Fibroblast of skin of right biceps (primary cell): ENCODE data around the gene METRN.

ENCODE experiments used
- DNase-seq: peaks from one replicate; pipeline ENCODE4 v3.0.0-alpha.2; 2013

The METRN gene

GRCh38 chr16:711084-711483 is 3.8 kb upstream of the METRN start:
- no peak for DNase-seq

GRCh38 chr16:711548-712320 is 3.2 kb upstream of the METRN start:
- DNase-seq: peak; percentile 58

DNA sequence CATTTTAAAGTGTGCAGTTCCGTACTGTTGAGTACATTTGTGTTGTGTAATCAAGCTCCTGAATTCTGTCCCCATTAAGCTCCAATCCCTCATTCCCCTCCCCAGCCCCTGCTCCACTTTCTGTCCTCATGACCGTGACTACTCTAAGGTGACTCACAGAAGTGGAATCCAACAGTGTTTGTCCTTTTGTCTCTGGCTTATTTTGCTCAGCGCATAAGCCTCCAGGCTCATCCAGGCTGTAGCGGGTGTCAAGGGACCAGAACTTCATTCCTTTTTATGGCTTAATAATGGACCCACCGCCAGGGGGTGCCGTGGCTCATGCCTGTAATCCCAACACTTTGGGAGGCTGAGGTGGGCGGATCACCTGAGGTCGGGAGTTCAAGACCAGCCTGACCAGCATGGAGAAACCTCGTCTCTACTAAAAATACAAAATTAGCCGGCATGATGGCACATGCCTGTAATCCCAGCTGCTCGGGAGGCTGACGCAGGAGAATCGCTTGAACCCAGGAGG is 2.1 kb upstream of the METRN start:
- peak; percentile 96 for DNase-seq

GRCh38 chr16:714079-714478 is 839 bp upstream of the METRN start:
- DNase-seq: no peak

GRCh38 chr16:715477-716199 is 720 bp downstream of the METRN start:
- peak; percentile 35 for DNase-seq

DNA sequence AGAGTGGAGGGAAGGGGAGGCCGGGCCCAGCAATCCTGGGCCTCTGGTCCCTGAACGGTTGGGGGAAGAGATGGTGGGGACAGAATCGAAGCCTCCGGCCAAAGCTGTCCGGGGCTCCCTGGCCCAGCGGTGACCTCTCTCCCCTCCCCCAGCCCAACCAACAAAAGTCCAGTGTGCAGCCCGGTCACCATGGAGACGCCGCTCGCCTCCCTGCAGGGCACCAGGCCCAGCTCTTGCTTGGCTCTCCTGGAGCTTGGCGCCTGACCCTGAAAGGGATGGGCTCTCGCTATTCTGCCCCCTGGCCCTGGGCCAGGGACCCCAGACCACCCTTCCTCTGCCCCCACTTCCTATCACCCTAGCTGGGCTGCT is 1.3 kb downstream of the METRN start:
- peak; percentile 20 for DNase-seq

DNA sequence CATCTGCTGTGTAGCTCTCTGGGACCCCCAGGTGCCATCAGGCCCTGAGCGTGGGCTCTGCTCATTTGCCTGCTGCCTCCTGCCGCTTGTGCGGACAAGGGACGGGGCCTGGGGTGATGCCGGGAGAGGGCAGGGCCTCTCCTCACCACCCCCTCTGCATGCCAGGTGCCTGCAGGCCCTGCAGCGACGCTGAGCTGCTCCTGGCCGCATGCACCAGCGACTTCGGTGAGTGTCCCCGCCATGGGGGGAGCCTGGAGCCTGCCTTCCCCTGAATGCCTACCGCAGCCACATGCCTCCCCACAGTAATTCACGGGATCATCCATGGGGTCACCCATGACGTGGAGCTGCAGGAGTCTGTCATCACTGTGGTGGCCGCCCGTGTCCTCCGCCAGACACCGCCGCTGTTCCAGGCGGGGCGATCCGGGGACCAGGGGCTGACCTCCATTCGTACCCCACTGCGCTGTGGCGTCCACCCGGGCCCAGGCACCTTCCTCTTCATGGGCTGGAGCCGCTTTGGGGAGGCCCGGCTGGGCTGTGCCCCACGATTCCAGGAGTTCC is 1.9 kb downstream of the METRN start:
- no peak for DNase-seq

GRCh38 chr16:717450-718245 is 2.7 kb downstream of the METRN start:
- no peak for DNase-seq

DNA sequence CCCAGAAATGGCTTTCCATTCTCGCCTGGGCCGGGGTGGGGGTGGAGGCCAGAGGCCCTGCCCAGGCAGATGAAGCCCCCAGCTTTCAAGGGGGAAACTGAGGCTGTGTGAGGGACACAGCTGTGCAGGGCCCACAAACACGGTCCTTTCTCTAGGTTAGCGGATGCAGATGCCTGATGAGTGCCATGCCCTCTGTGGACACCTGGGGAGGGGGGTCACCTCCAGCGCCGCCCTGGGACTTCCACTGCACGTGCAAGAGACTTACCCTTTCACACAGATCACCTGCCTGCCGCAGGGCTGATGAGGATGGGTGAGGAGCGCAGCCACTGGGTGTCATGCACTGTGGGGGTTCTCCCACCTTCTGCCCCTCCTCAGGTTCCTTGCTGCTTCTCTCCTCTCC is 3.5 kb downstream of the METRN start:
- no peak for DNase-seq

DNA sequence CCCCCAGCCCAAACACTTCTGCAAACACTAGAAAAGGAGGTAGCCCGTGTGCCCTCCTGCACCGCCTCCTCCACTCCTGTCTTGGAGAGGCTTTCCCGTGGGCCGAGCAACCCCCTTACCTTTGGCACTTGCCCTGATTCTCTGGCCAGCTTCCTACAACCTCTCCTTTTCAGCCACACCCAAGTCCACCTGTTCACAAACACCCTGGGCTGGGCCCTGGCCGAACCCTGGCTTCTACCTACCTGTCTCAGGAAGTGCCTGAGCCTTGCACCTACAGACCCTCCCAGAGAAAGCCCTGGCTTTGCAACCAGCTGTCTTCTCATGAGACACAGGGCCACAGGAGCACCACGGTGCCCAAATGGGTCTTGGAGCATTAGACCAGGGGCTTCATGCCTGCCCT is 4.0 kb downstream of the METRN start:
- no peak for DNase-seq

- peak; percentile 17 for DNase-seq
These were observed 5.0 kb downstream of the METRN start for GRCh38 chr16:719815-720446.

DNA sequence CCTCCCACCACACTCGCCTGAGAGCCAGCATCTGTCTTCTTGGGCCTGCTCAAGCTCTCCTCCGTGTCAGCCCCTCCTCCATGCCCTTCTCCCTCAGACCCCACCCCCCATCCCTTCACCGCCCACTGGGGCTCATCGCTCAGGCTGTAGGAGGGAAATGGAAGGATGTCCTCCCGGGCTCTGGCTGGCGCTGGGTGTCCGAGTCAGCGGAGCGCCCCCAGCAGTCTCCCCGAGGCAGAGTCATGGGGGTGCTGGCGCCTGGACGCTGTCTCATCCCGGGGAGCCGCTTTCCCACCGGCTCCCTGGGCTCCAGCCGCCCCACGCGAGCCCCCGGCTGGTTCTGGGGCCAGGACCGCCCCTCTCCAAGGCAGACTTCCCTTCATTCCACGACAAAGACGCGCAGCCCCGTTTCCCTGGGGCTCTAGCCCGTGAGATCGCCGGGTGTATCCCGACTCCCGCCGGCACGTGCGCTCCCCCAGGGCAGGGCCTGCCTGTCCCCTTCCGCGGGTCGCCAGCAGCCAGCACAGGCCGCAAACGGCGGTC is 5.6 kb downstream of the METRN start:
- peak; percentile 75 for DNase-seq

DNA sequence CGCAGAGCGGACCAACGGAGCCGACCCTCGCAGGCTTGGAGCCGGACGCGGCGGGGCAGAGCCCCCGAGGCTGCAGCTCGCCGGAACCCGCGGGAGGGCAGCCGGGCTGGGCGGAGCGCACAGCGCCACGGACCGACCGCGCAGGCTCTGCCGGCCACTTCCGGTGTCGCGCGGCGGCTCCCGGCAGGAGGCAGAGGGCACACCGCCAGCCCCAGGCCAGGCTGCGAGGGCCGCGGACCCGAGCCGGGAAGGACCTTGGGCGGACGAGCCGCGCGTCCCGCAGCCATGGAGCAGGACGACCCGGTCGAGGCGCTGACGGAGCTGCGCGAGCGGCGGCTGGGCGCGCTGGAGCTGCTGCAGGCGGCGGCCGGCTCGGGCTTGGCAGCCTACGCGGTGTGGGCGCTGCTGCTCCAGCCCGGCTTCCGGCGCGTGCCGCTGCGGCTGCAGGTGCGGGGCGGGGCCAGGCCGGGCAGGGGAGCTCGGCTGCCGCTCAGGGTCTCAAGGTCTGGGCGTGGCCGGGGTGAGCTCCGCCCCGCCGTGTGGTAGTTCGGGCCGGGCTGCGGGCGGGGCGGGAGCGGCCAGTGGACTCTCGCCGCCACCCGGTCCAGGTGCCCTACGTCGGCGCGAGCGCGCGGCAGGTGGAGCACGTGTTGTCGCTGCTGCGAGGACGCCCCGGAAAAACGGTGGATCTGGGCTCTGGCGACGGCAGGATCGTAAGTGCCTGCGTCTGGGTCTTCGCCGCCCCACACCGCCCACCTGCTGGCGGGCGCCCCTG is 6.3 kb downstream of the METRN start, which contains the start of gene ANTKMT:
Gene ANTKMT (plus strand): TSS at position 157 of the 775 bp plus-strand sequence. CDS start 129 bp downstream, at position 286.
- DNase-seq: peak; percentile 68

DNA sequence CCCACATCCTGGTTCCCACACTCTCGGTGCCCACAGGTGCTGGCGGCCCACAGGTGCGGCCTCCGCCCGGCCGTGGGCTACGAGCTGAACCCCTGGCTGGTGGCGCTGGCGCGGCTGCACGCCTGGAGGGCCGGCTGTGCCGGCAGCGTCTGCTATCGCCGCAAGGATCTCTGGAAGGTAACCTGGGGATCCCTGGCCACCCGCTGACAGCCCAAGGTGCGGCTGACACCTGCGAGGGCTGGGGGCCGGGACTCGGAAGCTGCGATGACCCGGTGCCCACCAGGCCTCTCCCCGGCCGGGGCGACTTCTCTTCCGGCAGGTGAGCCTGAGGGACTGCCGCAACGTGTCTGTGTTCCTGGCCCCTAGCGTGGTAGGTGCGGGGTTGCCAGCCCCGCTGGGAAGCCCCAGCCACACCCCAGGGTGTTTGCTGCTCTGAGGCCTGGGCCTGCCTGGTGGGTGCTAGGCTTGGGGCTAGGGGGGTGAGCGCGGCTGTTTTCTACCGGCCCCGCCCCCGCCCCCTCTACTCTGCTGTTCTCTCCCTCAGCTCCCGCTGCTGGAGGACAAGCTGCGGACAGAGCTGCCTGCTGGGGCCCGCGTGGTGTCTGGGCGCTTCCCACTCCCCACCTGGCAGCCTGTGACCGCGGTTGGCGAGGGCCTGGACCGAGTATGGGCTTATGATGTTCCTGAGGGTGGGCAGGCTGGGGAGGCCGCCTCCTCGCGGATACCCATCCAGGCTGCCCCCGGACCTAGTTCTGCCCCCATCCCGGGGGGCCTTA is 7.0 kb downstream of the METRN start:
- DNase-seq: no peak

DNA sequence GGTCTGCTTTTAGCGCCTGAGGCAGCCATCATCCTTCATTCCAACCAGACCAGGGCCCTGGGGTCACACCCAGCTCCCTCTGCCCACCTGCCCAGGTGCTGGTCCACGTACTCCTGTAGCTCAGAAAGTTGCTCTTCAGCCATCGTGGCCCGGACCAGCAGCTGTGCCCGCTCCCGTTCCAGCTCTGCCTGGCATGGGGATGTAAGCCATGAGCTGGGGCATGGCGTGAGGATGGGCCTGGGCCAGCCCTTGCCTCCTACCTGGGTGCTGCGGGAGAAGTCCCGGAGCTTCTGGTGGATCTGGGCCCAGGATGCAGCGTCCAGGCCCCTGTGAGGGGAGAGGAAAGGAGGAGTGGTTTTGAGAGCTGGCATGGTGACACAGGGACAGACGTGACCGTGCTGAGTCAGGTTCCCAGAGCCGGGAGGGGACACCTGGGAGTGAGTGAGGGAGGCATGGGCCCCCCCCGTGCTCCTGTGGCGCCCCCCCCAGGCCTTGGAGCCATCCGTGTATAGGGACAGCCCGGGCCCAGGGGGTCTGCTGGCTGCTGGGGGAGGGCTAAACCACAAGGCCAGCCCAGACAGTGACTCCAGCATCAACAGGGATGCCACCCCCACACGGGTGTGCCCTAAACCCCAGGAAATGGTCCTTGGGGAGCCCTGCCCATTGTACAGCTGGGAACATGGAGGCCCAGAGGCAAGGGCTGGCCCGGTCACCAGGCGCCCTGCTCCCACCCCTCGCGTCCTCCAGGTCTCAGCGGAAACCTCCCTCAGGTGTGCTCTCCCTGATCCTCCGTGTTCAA is 8.1 kb downstream of the METRN start:
- no peak for DNase-seq

- no peak for DNase-seq
These were observed 8.8 kb downstream of the METRN start for GRCh38 chr16:723695-724094.

DNA sequence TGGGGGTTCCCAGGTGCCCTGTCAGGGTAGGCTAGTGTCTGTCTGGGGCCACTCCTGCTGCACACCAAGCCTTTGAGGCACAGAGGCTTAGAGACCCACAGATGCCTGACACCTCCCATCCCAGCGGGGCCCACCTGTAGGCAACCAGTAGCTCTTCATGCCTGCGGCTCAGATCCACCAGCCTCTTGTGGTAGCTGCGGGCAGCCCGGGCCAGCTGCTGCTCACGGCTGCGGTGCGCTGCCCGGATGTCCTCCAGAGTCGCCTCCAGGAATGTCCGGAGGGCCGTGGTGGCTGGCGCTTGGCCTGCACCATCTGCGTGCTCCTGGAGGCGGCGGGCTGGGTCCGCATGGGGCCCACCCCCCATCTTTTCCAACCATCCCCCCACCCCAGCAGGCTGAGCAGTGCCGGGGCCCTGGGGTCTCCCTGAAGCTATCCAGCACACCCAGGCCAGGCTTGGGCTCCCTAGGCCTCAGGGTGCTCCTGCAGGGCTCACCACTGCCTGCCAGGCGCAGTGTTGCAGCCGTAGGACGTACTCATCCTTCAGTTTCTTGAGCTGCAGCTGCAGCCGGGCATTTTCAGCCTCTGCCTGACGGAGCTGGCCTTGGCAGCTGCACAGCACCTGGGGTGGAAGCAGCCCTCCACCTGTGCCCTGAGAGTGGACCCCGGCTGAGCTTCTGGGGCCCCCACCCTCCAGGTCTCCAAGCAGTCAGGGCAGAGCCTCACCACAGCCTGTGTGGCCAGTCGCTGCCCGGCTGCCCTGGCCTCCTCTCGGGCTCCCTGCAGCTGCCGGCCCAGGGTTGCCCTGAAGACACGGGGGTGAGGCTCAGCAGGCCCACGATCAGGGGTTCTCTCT is 9.5 kb downstream of the METRN start:
- DNase-seq: no peak

- DNase-seq: no peak
These were observed 10.1 kb downstream of the METRN start for GRCh38 chr16:725041-725376.
